RKO (cell line): ENCODE measurements around the gene MTMR12.
"Not testable (repeated sequence)": the region's sequence is repeated elsewhere in the genome, so short reads cannot be mapped to it uniquely, and the experiment has no call there.

ENCODE experiments used
- DNase-seq: peaks from one replicate; pipeline ENCODE4 v3.0.0-alpha.2; 2016; ENCODE audit warnings: low spot score

MTMR12 gene

GRCh38 chr5:32232441-32233219 is 80.1 kb downstream of the MTMR12 start:
- peak; percentile 60 for DNase-seq

- DNase-seq = no peak
Measured at GRCh38 chr5:32231929-32232328, 80.8 kb downstream of the MTMR12 start.

GRCh38 chr5:32231241-32231640 is 81.5 kb downstream of the MTMR12 start:
- no peak for DNase-seq

- no peak for DNase-seq
Measured at GRCh38 chr5:32230356-32231099, 82.2 kb downstream of the MTMR12 start.

GRCh38 chr5:32229586-32229985 is 83.2 kb downstream of the MTMR12 start:
- no peak for DNase-seq

GRCh38 chr5:32228816-32229215 is 83.9 kb downstream of the MTMR12 start:
- DNase-seq = no peak

GRCh38 chr5:32225445-32225844 is 87.3 kb downstream of the MTMR12 start:
- DNase-seq = no peak

GRCh38 chr5:32223972-32224609 is 88.6 kb downstream of the MTMR12 start:
- DNase-seq = no peak

- no peak for DNase-seq
Measured at GRCh38 chr5:32222723-32223470, 89.8 kb downstream of the MTMR12 start.

GRCh38 chr5:32217886-32218396 is 94.8 kb downstream of the MTMR12 start:
- DNase-seq = no peak

- DNase-seq = not testable (repeated sequence)
Measured at GRCh38 chr5:32214344-32214743, 98.4 kb downstream of the MTMR12 start.

- no peak for DNase-seq
Measured at GRCh38 chr5:32210151-32210550, 102.6 kb downstream of the MTMR12 start.

- not testable (repeated sequence) for DNase-seq
Measured at GRCh38 chr5:32208837-32209236, 103.9 kb downstream of the MTMR12 start.

GRCh38 chr5:32207355-32207634 is 105.4 kb downstream of the MTMR12 start:
- DNase-seq = no peak

- DNase-seq = no peak
Measured at GRCh38 chr5:32206509-32207354, 106.0 kb downstream of the MTMR12 start.

- no peak for DNase-seq
Measured at GRCh38 chr5:32206053-32206452, 106.7 kb downstream of the MTMR12 start.

- no peak for DNase-seq
Measured at GRCh38 chr5:32202394-32202793, 110.3 kb downstream of the MTMR12 start.

- DNase-seq = no peak
Measured at GRCh38 chr5:32201122-32201753, 111.5 kb downstream of the MTMR12 start.

- no peak for DNase-seq
Measured at GRCh38 chr5:32197032-32197431, 115.7 kb downstream of the MTMR12 start.

- no peak for DNase-seq
Measured at GRCh38 chr5:32195265-32195664, 117.5 kb downstream of the MTMR12 start.

GRCh38 chr5:32193591-32193990 is 119.1 kb downstream of the MTMR12 start:
- no peak for DNase-seq
